Dendritic cell treated with granulocyte-macrophage colony-stimulating factor and Interleukin-4, amounts not matched to agents 40 ng/mL and 50 ng/mL, for 4 days (primary cell): ENCODE results near the gene C2CD2L.
"Not testable (repeated sequence)": the region's sequence is repeated elsewhere in the genome, so short reads cannot be mapped to it uniquely, and the experiment has no call there.

Source experiments
- H3K27ac Mint-ChIP-seq: one replicate; pipeline ENCODE4 v1.8.0; 2022; ENCODE audit warnings: mild to moderate bottlenecking, mixed read lengths
- H3K27me3 Mint-ChIP-seq: one replicate; pipeline ENCODE4 v1.8.0; 2022; ENCODE audit warnings: mild to moderate bottlenecking, mixed read lengths
- H3K36me3 Mint-ChIP-seq: one replicate; pipeline ENCODE4 v1.8.0; 2022; ENCODE audit warnings: low read depth, mixed read lengths
- H3K4me1 Mint-ChIP-seq: one replicate; pipeline ENCODE4 v1.8.0; 2022; ENCODE audit warnings: low read depth, mixed read lengths
- H3K4me3 Mint-ChIP-seq: one replicate; pipeline ENCODE4 v1.8.0; 2022; ENCODE audit warnings: mild to moderate bottlenecking, moderate library complexity, mixed read lengths
- H3K9me3 Mint-ChIP-seq: one replicate; pipeline ENCODE4 v1.8.0; 2022; ENCODE audit warnings: mixed read lengths
- intact Hi-C: fragments of 100-400 bp; cut with micrococcal nuclease; formaldehyde crosslinking; loops from one replicate; pipeline ENCODE4 v1.15.0; 2022

The C2CD2L gene

DNA sequence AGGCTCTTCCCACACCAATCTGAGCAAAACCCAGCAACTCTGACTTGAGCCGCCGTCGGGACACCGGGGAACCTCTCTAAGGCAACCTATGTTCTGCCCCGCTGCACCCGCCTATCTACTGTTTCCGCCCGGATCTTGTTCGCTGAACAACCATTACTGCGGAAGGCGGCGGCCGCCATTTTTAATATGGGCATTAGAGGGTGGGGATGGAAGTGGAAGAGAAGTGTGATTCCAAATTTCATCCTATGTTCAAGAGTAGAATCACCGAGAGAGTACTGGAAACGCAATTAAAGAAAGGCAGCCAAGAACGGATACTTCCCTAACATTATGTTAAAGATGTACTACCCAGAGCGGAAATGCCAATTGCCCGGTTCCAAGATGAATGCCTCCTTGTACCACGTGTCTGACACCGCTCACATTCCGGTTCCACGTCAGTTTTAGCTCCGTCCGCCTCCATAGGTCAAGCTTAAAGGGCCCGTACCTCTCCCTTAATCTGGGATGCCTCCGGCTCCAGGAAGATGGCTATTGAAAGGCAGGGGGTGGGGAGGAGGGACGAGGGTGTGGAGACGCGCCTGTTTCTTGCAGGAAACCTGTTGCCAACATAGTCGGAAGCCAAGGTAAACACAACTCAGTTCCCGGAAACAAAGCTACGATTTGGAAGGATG lies 5.3 kb upstream of the C2CD2L start, which contains the start of gene DPAGT1:
DPAGT1 (minus strand) TSS at position 95 of the 665 bp plus-strand sequence. CDS start 198 bp downstream, outside the sequence.
- H3K9me3 Mint-ChIP-seq = no peaks in the 10 kb centered on the region
- H3K27me3 Mint-ChIP-seq = no peaks in the 10 kb centered on the region
- intact Hi-C loops = loop anchor here (2.0 kb wide), 1 partner anchor 83 kb away; the partner anchor contains the start of genes RPS25 and TRAPPC4
- H3K4me1 Mint-ChIP-seq = peaks cover 64% of the 10 kb centered on the region
- peaks cover 42% of the 10 kb centered on the region for H3K36me3 Mint-ChIP-seq
- H3K4me3 Mint-ChIP-seq = peak within 1 kb of the TSS; percentile 94
- H3K27ac Mint-ChIP-seq = peak within 1 kb of the TSS; percentile 90

DNA sequence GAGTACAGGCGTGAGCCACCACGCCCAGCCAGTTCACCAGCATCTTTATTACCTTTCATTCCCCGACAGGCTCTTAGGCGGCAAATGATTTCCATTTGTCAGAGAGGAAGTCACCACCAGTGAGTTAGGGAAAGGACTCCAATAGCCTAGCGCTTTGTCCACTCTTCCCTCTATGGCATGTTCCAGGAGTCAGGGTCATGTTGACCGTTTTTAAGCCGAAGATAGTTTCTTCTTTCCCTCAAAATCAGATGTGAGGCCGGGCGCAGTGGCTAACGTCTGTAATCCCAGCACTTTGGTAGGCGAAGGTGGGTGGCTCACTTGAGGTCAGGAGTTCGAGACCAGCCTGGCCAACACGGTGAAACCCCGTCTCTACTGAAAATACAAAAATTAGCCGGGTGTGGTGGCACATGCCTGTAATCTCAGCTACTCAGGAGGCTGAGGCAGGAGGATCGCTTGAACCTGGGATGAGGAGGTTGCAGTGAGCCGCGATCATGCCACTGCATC lies 3.9 kb upstream of the C2CD2L start:
- peak overlapping the region; percentile 90 for H3K27ac Mint-ChIP-seq
- peaks cover 67% of the 10 kb centered on the region for H3K4me1 Mint-ChIP-seq
- H3K9me3 Mint-ChIP-seq, H3K27me3 Mint-ChIP-seq: not testable (repeated sequence)
- peak overlapping the region; percentile 94 for H3K4me3 Mint-ChIP-seq
- intact Hi-C loops = loop anchor here (2.0 kb wide), 1 partner anchor 84 kb away; the partner anchor contains the start of genes RPS25 and TRAPPC4
- peaks cover 39% of the 10 kb centered on the region for H3K36me3 Mint-ChIP-seq

DNA sequence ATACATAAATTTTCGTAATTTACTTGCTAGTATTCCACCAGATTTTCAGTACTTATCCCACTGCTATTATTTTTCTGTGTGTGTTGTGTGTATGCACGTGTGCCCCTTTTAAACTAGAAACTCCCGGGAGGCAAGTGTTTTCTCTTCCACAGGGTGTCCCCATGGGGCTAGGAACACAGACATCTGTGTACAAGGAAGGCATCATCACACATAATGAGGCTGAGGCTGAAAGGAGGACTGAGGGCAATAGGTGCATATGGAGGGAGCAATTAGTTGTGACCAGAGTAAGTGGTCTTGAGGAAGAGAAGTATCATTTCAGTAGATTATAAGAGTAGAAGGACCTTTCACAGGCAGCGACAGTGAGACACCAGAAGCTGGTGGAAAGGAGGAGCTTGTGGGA lies 3.4 kb upstream of the C2CD2L start:
- Mint-ChIP-seq H3K27ac (peak overlapping the region; percentile 90), H3K4me1 (peaks cover 71% of the 10 kb centered on the region), H3K36me3 (peaks cover 39% of the 10 kb centered on the region), H3K9me3 (no peaks in the 10 kb centered on the region), H3K4me3 (no peak overlapping the region), H3K27me3 (no peaks in the 10 kb centered on the region)
- intact Hi-C loops = loop anchor here (2.0 kb wide), 1 partner anchor 85 kb away; the partner anchor contains the start of genes RPS25 and TRAPPC4

DNA sequence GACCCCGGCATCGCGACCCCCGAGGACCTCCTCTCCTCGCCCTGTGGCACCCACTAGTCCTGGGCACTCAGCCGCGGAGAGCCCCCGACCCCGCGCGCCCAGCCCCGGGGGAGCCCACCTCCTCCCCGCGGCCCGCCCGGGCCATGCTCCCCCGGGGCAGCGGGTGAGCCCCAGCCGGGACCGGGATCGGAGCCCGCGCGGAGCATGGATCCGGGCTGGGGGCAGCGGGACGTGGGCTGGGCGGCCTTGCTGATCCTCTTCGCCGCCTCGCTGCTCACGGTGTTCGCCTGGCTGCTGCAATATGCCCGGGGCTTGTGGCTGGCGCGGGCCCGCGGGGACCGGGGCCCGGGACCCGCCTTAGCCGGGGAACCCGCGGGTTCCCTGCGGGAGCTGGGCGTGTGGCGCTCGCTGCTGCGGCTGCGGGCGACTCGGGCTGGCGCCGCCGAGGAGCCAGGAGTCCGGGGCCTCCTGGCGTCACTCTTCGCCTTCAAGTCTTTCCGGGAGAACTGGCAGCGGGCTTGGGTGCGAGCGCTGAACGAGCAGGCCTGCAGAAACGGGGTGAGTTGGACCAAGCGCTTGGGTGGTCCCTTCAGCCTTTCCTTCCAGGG lies 498 bp downstream of the C2CD2L start:
- Mint-ChIP-seq H3K27me3 (no peaks in the 10 kb centered on the region), H3K9me3 (no peaks in the 10 kb centered on the region), H3K4me3 (peak overlapping the region; percentile 96), H3K4me1 (peaks cover 77% of the 10 kb centered on the region), H3K27ac (peak overlapping the region; percentile 97), H3K36me3 (peaks cover 55% of the 10 kb centered on the region)
- intact Hi-C loops = loop anchor here (1.0 to 5.0 kb wide), 3 partner anchors 9 to 100 kb away; partner anchors contain the start of genes CBL and HINFP

DNA sequence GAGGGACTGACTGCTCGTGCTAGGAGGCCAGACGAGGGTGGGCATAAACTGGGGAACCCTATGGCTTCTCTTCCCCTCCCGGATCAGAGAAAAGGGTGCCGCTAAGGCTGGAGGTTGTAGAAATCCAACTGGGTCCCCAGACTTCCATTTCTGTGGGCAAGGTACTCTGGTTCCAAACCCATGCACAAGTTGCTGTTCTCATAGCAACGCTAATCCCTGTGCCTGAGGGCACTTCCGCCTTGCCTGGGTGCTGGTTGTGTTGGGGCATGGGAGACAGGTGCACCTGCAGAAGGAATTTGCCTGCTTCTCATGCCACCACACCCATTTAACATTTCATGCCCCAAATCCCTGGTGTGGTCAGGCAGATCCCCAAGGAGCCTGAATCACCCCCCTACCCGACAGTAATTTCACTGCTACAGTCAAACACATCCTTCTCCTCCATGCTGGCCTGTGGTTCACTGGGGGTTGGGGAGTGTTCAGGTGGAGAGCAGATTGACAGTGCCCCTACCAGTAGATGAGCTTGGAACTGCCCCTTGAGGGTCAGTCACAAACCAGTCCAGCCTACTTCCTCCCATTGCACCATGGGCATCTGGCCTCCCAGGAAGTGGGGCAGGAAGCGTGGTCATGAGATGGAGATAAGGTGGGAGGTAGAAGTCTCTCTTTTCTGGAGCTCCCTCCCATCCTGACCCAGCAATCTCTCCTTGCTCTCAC lies 1.2 kb downstream of the C2CD2L start:
- intact Hi-C loops = loop anchor here (1.0 to 5.0 kb wide), 2 partner anchors 8 to 99 kb away; partner anchors contain the start of gene CBL
- Mint-ChIP-seq H3K9me3 (no peaks in the 10 kb centered on the region), H3K4me1 (peaks cover 78% of the 10 kb centered on the region), H3K4me3 (peak overlapping the region; percentile 96), H3K27me3 (no peaks in the 10 kb centered on the region), H3K27ac (peak overlapping the region; percentile 97), H3K36me3 (peaks cover 62% of the 10 kb centered on the region)

DNA sequence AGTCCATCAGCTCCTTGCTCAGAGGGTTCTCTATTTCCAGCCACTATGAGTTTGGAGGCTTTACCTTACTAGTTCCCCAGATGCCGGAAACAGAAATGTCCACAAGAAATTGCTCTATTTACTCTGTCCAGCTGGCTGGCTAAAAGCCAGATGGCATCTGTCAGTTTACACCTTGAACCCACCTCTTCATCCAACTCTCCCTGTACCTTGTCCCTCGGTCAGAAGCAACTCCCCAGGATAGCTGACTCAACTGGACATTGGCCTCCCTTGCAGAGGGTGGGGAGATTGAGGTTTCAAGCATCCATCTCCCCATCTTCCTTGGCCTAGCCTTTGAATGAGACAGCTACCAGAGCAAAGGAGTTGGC lies 1.7 kb downstream of the C2CD2L start:
- no peaks in the 10 kb centered on the region for H3K27me3 Mint-ChIP-seq
- peaks cover 67% of the 10 kb centered on the region for H3K36me3 Mint-ChIP-seq
- H3K4me3 Mint-ChIP-seq = peak overlapping the region; percentile 96
- peak overlapping the region; percentile 97 for H3K27ac Mint-ChIP-seq
- H3K4me1 Mint-ChIP-seq = peaks cover 77% of the 10 kb centered on the region
- H3K9me3 Mint-ChIP-seq = no peaks in the 10 kb centered on the region
- intact Hi-C loops = loop anchor here (1.0 to 5.0 kb wide), 2 partner anchors 7 to 98 kb away; partner anchors contain the start of gene CBL

DNA sequence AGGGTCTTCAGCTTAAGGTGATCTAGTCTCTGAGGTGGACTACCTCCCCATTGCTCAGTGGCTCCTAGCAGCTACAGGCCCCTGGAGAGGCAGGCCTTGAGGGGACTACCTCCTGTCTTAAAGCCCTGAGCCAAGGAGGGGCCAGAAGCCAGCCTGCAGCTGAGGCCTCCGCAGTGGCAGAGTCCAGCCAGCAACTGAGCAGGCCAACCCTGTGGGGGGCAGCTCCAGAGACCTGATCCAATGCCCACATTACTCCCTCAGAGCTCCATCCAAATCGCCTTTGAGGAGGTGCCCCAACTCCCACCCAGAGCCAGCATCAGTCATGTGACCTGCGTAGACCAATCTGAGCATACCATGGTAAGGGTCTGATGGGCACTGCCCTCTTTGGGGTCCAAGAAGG lies 2.7 kb downstream of the C2CD2L start:
- Mint-ChIP-seq H3K27me3 (no peaks in the 10 kb centered on the region), H3K36me3 (peaks cover 77% of the 10 kb centered on the region), H3K4me3 (no peak overlapping the region), H3K27ac (no peak overlapping the region), H3K4me1 (peaks cover 77% of the 10 kb centered on the region), H3K9me3 (no peaks in the 10 kb centered on the region)
- intact Hi-C loops = loop anchor here (5.0 kb wide), 1 partner anchor 97 kb away; the partner anchor contains the start of gene CBL

DNA sequence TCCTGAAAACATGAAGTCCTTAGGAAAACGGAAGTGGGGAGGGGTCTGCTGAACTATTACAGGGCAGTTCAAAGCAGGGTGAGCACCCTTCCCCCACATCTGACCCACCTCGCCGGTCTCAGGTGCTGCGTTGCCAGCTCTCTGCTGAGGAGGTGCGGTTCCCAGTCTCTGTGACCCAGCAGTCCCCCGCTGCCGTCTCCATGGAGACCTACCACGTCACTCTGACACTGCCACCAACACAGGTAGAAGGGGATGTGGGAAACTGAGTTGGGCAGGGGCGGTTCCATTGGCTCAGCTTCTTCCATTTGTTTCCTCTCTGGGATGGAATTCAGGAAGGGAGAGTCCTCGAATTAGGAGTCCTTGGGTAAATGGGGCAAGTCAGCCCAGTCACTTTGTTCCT lies 3.3 kb downstream of the C2CD2L start:
- intact Hi-C loops = no loop called here
- peaks cover 74% of the 10 kb centered on the region for H3K4me1 Mint-ChIP-seq
- peaks cover 83% of the 10 kb centered on the region for H3K36me3 Mint-ChIP-seq
- H3K9me3 Mint-ChIP-seq = no peaks in the 10 kb centered on the region
- H3K4me3 Mint-ChIP-seq = no peak overlapping the region
- peak overlapping the region; percentile 42 for H3K27ac Mint-ChIP-seq
- no peaks in the 10 kb centered on the region for H3K27me3 Mint-ChIP-seq

DNA sequence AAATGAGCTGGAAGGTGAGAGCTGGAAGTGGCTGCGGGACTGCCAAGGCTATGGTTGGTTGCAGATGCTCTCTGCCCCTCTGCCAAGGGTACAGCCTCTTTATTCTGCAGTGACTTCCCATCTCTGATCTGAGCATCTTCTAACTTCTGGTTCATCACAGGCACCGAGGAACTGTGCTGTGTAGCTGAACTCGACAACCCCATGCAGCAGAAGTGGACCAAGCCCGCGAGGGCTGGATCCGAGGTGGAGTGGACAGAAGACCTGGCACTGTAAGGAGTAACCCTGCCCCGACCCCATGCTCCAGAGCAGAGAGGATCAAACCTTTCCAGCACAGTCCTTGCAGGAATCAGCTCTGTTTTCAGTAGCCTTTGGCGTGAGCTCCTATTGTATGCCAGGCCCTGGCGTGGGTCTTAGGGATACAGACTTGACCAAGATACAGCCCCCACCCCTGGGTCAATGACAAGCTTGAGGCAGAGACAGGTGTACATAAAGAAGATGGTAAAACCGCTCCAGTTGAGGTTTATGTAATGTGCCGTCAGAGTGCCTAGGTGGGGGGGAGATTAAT lies 4.3 kb downstream of the C2CD2L start:
- peak overlapping the region; percentile 42 for H3K27ac Mint-ChIP-seq
- no peak overlapping the region for H3K4me3 Mint-ChIP-seq
- peaks cover 93% of the 10 kb centered on the region for H3K36me3 Mint-ChIP-seq
- intact Hi-C loops = no loop called here
- H3K9me3 Mint-ChIP-seq = no peaks in the 10 kb centered on the region
- H3K4me1 Mint-ChIP-seq = peaks cover 74% of the 10 kb centered on the region
- H3K27me3 Mint-ChIP-seq = no peaks in the 10 kb centered on the region

DNA sequence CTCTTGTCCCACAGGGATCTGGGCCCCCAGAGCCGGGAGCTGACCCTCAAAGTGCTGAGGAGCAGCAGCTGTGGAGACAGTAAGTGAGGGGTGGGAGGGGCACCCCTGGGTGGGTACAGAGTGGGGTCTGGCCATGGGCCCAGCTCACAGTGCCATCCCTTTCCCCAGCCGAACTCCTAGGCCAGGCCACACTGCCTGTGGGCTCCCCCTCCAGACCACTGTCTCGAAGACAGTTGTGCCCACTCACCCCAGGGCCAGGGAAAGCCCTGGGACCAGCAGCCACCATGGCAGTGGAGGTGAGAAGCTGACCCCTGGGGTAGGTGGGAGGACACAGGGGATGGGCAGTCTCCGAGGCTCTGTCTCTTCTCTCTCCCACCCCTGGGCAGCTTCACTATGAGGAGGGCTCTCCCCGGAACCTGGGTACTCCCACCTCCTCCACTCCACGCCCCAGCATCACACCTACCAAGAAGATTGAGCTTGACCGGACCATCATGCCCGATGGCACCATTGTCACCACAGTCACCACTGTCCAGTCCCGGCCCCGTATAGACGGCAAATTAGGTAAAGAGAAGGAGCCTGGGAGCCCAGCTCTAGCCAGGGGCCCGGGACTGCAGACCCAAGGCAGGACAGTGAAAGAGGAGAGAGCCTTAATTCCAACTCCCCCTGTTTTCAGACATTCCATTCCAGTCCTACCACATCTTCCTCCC lies 5.3 kb downstream of the C2CD2L start:
- Mint-ChIP-seq H3K36me3 (peaks cover 94% of the 10 kb centered on the region), H3K27me3 (no peaks in the 10 kb centered on the region), H3K4me1 (peaks cover 78% of the 10 kb centered on the region), H3K4me3 (no peak overlapping the region), H3K9me3 (no peaks in the 10 kb centered on the region), H3K27ac (peak overlapping the region; percentile 11)
- intact Hi-C loops = no loop called here

DNA sequence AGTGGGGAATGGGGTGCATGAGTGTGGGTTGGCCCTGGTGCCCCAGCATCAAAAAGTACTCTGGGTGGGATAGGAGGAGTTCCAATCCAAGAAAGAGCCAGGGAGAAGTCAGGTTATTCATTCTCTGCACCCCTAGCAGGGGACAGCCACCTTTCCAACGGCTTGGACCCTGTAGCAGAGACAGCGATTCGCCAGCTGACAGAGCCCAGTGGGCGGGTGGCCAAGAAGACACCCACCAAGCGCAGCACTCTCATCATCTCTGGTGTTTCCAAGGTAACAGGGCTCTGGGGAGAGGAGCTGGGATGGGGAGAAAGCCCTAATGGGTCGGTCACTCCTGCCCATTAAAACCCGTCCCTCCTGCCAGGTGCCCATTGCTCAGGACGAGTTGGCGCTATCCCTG lies 6.6 kb downstream of the C2CD2L start:
- intact Hi-C loops = no loop called here
- peaks cover 74% of the 10 kb centered on the region for H3K4me1 Mint-ChIP-seq
- peak overlapping the region; percentile 97 for H3K27ac Mint-ChIP-seq
- H3K9me3 Mint-ChIP-seq = no peaks in the 10 kb centered on the region
- H3K36me3 Mint-ChIP-seq = peaks cover 95% of the 10 kb centered on the region
- no peaks in the 10 kb centered on the region for H3K27me3 Mint-ChIP-seq
- no peak overlapping the region for H3K4me3 Mint-ChIP-seq

DNA sequence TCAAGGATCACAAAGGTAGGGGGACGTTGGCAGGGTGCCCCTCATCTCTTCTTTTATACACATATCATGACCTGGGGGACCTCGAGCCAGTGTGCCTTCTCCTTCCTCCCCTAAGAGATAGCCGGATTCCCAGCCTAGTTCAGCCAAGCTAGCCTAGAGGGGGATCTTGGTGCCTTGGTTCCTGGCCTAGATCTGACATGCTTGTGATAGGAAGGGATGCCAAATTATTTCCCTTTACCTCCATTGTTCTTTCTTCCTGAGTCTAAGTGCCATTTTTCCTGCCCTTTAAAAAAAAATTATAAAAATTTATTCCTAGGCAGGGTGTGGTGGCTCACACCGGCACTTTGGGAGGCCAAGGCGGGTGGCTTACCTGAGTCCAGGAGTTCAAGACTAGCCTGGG lies 7.2 kb downstream of the C2CD2L start:
- peaks cover 89% of the 10 kb centered on the region for H3K36me3 Mint-ChIP-seq
- intact Hi-C loops = no loop called here

More for the DNA sequence above, 7.2 kb downstream of the C2CD2L start:
- Mint-ChIP-seq H3K27me3 (no peaks in the 10 kb centered on the region), H3K27ac (peak overlapping the region; percentile 97), H3K4me3 (no peak overlapping the region), H3K4me1 (peaks cover 67% of the 10 kb centered on the region), H3K9me3 (no peaks in the 10 kb centered on the region)
